SK-N-DZ (cell line): ENCODE measurements around the gene PTPN14.
A peak's percentile ranks its signal among the peaks of the same experiment; 100 is the strongest.
"Not testable (repeated sequence)": the region's sequence is repeated elsewhere in the genome, so short reads cannot be mapped to it uniquely, and the experiment has no call there.

ENCODE experiments used
- DNase-seq: peaks from one replicate; pipeline ENCODE4 v3.0.0-alpha.2; 2015; ENCODE audit warnings: low spot score

The PTPN14 gene

DNA sequence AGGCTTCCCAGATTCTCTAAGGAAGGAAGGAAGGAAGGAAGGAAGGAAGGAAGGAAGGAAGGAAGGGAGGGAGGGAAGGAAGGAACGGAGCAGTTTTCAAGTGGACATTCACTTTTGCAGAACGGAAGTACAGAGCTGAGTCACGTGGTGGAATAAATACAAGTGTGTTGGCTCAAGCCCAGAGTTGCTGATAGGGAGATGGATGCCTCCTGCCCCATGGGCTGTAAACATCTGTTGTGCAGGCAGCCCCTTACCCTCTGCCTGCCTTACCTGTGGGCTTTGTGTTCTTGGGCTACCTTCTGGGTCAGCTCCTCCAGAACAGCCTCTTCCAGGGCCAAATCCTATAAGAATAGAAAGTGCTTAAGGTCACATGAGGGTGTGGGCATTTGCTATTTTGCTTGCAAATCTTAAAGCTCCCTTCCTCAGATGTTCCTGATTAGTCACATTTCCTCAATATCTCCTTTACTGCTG is 148.8 kb downstream of the PTPN14 start:
- no peak for DNase-seq

DNA sequence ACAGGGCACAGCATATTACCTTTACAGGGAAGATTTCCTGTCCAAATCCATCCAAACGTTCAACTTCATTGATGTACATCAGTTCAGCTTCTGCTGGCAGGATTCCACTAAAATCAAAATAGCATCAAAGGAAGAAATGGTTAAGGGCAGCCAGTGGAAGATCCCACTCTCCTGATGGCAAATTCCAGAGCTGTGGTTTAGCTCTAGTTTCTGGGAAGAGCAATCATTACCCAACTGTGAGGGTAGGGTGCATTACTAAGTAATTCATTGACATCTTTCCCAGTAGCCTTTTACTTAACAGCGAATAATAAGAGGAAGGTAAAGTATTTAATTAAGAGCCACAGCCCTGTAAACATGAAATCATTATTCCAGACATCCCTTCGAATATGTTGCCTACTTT is 149.7 kb downstream of the PTPN14 start:
- DNase-seq = no peak

- no peak for DNase-seq
Observed at GRCh38 chr1:214400131-214400530, 151.3 kb downstream of the PTPN14 start.

- DNase-seq = no peak
Observed at GRCh38 chr1:214398490-214398889, 152.9 kb downstream of the PTPN14 start.

DNA sequence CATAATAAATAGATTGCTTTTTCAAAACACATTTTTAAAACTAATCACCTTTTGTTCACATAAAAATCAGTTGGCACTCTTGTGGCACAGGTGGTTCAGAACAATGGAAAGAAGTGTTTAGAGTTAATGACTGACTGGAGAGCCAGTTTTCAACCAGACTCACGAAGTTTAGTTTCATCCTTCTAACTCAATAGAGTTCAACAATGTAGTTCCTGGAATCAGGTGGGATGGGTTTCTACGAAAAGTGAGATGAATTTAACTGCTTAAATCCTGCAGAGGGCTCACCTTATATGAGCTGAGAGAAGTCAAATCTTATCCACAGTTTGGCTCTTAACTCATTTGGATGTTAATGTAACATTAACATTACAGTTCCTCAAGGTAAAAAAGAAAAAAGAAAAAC is 153.9 kb downstream of the PTPN14 start:
- DNase-seq = no peak

DNA sequence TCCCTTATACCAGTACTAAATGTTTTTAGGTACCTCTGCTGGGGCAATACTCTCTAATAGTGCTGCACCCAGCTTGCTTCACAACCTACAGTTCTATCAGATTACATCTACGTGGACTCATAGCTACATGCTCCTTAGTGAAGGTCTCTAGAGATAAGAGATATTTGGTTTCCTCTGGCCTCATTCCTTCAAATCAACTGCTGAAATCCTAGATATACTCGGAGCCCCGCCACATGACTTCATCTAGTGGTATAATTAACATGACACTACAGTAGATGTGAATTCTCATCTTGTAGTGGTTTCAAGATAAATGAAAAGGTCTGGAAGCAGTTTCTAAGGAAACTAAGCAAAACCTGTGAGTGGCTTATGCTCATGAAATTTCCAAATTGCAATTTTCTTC is 155.1 kb downstream of the PTPN14 start:
- DNase-seq = no peak

DNA sequence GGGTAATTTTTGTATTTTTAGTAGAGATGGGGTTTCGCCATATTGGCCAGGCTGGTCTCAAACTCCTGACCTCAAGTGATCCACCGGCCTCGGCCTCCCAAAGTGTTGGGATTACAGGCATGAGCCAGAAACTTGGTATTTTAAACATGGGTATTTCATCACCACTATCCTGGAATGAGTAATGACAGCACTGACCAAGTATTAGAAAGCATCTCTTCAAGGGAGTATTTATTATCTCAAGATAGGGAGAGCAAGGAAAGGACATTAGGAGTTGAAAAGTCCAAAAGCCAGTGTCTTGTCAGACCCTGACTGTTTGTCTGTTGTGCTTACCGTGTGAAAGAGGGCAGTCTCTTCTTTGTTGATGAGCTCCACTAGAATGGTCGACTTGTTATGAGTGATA is 156.8 kb downstream of the PTPN14 start:
- not testable (repeated sequence) for DNase-seq

DNA sequence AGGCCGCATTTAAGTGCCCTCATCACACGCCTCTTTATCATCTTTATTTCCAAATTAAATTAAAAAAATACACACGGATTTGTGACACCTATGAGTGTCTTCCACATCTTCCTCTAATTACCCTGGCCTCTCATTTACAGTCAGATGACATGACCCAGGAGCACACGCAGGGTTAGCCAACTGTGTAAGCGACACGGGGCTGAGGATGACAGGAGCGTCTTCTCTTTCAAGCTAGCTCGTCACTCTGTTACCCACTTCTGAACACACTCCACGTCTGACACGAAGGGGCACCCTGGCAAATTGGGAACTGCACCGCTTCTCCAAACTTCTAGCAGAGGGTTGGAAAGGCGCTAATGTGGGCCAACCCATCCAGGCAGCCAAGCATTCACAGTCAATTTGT is 158.3 kb downstream of the PTPN14 start:
- DNase-seq = no peak

DNA sequence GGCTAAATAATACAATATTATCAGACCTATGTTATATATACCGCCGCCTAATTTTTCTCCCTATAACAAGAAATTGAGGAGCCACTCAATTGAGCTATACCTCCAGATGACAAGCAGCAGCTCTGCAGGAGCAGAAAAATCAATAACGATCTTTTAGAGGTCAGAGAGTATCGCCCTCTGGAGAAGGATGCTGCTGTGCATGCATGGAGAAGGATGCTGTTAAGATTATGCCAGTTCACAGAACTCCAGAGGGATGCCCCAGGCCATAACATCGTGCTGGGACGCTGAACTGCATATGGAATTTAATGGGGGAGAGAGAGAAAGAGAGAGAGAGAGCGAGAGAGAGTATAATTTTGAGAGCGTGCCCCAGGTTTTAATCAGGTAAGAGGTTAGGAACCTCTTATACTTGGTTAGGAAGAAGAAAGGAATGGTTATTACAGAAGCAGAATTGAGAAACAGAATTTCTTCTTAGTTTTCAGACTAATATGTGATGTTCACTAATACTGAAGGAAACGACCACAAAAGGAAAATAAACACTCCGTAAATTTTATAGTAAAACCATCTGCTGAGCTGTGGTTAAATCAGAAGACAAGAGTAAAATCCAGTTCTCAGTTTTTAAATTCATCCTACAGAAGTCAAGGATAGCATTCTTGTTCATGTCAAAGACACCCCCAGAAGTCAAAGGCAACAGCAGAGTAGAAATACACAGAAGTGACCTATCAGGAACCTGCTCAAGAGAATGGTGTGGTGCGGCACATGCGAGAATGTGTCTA is 159.3 kb downstream of the PTPN14 start:
- DNase-seq = peak; percentile 37

GRCh38 chr1:214389734-214390133 is 161.7 kb downstream of the PTPN14 start:
- no peak for DNase-seq

- no peak for DNase-seq
Observed at GRCh38 chr1:214386747-214387146, 164.7 kb downstream of the PTPN14 start.

- no peak for DNase-seq
Observed at GRCh38 chr1:214386333-214386732, 165.1 kb downstream of the PTPN14 start.

- DNase-seq = no peak
Observed at GRCh38 chr1:214385428-214385827, 166.0 kb downstream of the PTPN14 start.

- DNase-seq = no peak
Observed at GRCh38 chr1:214384373-214385079, 166.9 kb downstream of the PTPN14 start.

- DNase-seq = no peak
Observed at GRCh38 chr1:214383381-214384372, 167.7 kb downstream of the PTPN14 start.

DNA sequence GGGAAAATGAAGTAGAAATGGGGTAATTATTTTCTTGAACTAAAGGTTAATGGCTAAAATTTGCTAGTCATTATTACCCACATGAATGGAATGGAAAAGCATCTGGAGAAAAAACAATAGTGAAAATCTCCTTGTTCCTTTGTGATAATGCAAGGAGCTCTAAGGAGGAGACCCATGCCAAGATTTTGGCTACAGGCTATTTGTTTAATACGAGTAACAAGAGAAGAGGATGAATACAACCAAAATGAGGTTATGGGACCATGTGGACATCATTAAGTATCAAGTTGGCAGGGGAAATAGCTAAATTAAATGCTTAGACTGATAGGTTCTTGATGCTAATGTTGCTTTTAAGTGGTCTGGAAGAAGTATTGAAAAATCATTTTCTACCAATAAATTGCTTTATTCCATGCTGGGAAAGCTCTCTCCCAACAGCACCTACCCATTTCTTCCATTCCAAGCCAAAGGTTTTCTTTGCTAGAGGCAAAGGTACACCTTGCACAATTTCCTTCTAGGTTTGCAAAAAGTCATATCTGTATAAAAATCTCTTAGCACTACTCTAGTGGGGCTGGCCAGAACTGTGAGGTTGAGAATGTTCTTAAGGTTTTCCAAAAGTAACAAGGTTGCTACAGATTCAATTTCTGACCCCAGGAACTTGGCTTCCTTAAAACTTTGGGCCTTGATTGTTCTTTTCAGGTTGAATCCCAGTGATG is 170.3 kb downstream of the PTPN14 start:
- DNase-seq = no peak

- no peak for DNase-seq
Observed at GRCh38 chr1:214380396-214380795, 171.0 kb downstream of the PTPN14 start.

- DNase-seq = no peak
Observed at GRCh38 chr1:214379236-214379970, 172.0 kb downstream of the PTPN14 start.

DNA sequence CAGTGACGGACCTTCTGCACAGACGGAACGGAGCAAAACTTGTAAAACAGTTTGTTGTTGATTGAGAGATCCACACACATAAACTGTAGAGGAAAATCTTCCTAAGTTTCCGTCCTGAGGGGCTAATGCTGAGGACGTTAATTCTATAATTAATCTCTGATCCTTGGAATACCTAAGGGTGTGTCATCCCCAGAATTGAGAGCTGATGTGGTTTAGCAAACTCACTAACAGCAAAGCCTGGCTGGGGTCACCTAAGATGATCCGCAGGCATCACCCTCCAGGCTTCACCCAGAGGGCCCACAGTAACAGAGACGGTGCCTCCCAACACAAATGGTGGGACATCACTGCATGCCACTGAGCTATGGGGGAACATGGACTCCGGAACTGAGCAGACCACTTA is 172.9 kb downstream of the PTPN14 start:
- no peak for DNase-seq

DNA sequence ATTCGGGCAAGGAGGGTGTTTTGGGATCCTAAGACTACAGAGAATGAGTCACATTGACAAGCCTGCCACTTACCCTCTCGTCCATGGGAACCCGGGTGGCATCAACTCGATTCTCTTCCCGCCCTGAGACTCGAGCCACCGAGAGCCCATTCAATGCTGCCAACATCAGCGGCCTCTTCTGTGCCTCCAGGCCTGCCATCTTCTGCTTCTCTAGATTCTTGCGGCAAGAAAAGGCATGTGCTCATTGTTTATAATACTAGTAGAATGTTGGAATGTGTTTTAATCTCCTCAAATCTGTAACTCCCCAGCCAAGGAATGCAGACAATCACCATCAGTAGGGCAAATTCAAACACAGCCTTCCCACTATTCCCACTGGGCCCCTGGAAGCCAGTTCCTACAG is 173.5 kb downstream of the PTPN14 start:
- no peak for DNase-seq
